ES-I3 (cell line): ENCODE results near the gene HOXB4.
A peak's percentile ranks its signal among the peaks of the same experiment; 100 is the strongest.

ENCODE experiments used
- H3K36me3 ChIP-seq: 2 replicates; pipeline ENCODE4 v1.6.1; 2013; ENCODE audit warnings: mild to moderate bottlenecking, low read length, control low read depth, moderate library complexity; ENCODE audit not compliant: insufficient read depth
- H3K4me1 ChIP-seq: 2 replicates; pipeline ENCODE4 v1.6.1; 2013; ENCODE audit warnings: mild to moderate bottlenecking, control low read depth, low read length; ENCODE audit not compliant: insufficient read depth
- H3K9ac ChIP-seq: 2 replicates; pipeline ENCODE4 v1.6.1; 2013; ENCODE audit warnings: low read depth, mild to moderate bottlenecking, low read length, moderate library complexity
- H3K9me3 ChIP-seq: 2 replicates; pipeline ENCODE4 v1.6.1; 2013; ENCODE audit warnings: mild to moderate bottlenecking, low read length, moderate library complexity; ENCODE audit not compliant: control insufficient read depth, insufficient read depth

The HOXB4 gene

DNA sequence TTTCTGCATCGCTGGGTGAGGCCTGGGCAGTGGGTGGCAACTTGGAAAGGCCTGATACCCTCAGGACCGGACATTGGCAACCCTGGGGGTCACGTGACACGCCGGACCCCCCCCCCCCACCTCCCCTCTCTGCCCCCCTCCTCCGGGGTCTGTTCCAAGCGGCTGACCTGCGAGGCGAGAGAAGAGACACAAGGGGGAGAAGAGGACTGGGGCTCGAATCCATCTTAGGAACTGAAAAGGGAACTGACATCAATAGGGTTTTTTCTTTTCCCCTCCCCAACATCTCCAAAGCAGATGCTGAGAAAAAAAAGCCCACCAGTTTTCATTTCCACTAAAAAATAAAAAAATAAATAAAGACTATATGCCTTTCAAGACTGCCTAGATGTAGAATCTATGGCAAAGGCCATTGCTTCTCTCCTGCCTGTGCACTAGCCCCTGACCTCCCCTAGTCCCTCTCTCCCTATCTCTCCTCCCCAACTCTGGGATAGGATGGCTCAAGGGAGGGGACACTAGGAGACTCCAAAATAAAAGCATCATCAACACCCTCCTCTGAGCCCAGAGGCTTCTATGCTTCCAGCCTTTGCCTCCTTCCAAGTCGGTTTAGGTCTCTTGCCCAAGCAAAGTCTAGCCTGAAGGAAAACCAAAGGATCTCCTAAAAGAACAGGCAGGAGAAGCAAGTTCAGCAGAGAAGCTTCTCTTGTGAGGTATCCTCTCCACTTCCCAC is 25.5 kb downstream of the HOXB4 start:
- Histone ChIP-seq H3K36me3 (no peaks in the 10 kb centered on the region), H3K9ac (peak overlapping the region; percentile 26; the same call in 1 of the 2 replicates), H3K9me3 (no peaks in the 10 kb centered on the region), H3K4me1 (peaks cover 40% of the 10 kb centered on the region)

DNA sequence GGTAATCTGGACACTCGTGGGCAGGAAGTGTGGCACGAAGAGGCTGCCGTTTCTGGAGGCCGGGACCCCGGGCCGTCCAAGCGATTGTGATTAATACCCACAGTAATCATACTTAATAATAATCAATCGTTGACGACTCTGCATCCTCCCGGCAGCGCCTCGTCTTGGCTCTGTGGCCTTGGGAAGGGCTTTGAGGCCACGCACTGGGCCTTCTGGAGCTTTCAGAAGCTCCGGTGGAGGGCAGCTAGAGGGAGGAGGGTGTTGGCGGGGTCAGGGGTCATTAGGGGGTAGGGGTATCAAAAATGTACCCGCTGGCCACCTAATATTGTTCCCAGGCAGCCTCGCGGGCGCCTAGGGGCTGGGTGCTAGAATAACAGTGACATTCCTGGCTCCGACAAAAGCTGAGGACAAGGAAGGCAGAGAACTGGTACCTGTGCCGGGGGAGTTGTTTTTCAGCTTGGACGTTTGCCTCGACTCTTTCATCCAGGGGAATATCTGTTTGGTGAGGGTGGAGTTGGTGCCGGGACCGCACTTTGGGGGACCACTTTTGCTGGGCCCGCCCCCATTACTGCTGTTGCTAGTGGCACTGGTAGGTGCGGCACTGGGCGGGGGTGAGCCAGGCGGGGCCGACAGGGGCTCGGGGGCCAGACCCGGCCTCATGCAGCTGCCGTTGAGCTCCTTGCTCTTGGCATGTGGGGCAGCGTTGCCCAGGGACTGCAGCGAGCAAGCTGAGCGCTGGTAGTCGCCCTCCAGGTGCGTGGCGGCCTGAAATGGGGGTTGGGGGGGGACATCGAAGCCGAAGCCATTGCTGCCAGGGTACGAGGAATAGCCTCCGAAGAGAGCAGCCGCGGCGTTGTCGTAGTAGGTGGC is 26.3 kb downstream of the HOXB4 start:
- Histone ChIP-seq H3K4me1 (peaks cover 48% of the 10 kb centered on the region), H3K36me3 (no peaks in the 10 kb centered on the region), H3K9me3 (no peaks in the 10 kb centered on the region), H3K9ac (peak overlapping the region; percentile 26; the same call in 1 of the 2 replicates)

DNA sequence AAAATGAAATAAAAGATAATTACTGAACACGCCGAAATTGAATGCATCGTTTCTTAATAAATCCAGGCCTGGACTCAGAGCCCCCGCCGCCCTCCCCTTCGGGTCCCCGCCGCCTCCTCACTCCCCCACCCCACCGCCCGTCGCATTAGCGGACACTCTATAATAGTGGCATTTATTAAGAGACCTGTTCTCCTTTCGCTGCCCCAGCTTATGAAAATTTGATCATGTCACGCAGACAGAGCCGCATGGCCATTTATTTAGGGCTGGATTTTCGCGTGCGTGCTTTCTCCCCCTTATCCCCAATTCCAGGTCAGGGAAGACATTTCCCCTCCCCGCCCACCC is 27.0 kb downstream of the HOXB4 start:
- Histone ChIP-seq H3K9ac (no peak overlapping the region), H3K36me3 (no peaks in the 10 kb centered on the region), H3K9me3 (no peaks in the 10 kb centered on the region), H3K4me1 (peaks cover 54% of the 10 kb centered on the region)

DNA sequence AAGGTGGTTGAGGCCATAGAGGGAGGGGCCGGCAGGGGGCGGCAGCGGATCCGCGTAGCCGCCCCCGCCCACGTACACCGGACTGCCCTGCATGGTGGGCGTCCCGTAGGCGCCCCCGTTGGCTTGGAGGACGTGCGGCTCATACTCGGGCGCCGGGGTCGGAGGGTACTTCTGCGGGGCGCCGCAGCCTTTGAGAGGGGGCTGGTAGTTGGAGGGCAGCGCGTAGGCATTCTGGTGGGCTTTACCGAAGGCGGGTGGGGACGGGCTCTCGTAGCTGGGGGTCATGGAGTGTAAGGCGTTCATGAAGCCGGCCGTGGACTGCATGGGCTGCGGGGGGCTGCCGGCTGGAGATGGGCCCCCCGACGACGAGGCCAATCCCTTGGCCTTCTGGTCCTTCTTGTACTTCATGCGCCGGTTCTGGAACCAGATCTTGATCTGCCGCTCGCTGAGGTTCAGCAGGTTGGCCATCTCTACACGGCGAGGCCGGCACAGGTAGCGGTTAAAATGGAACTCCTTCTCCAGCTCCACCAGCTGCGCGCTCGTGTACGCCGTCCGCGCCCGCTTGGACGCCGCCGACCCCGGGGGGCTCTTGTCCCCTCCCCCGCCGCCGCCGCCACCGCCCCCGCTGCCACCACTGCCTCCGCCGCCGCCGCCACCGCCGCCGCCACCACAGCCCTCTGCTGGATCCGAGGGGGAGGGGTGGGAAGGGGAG is 27.5 kb downstream of the HOXB4 start:
- Histone ChIP-seq H3K9me3 (no peaks in the 10 kb centered on the region), H3K9ac (peak overlapping the region; percentile 62; the same call in 1 of the 2 replicates), H3K36me3 (no peaks in the 10 kb centered on the region), H3K4me1 (peaks cover 55% of the 10 kb centered on the region)

DNA sequence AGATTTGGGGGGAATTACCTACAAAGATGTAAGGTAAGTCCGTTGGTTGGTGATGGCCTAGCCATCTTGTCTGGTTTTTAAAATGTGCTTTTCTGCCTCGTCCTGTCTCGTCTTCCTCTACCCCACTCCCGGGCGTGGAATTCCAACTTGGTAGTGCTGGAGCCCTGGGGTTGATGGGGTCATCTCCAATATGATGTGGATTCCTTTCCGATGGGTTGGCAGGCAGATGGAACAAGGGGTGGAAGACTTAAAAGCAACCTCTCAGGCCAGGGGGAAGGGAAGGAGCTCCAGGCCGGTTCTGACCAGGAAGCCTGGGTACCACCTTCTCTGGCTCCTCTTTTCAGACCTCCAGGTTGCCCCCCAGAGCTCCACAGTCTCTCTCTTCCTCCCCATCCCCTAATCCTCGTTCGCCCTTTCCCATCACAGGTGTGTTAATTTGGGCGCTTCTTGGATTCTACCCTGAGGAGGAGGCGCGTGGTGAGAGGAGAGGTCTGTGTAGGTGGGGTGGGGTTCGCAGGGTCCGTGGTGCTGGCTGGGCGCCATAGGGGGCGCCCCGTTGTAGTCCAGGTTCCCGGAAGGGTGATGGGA is 28.1 kb downstream of the HOXB4 start:
- Histone ChIP-seq H3K9ac (peak overlapping the region; percentile 62; the same call in 1 of the 2 replicates), H3K4me1 (peaks cover 62% of the 10 kb centered on the region)

DNA sequence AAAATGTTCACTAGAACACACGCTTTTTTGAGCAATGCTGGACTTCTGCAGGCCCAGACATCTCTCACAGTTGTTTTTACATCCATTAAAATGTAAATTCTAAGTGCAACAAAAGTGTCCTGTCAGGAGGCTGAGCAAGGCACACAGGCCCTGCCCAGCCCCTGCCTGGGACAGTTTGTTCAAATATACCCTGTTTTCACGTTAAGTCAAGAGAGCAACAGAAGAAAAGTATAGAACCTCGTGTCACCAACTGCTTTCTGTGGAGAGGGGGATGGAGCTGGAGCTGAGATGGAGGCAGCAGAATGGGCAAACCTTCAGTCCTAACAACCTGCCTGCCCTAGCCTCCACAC is 28.9 kb downstream of the HOXB4 start:
- Histone ChIP-seq H3K4me1 (peaks cover 61% of the 10 kb centered on the region), H3K9ac (no peak overlapping the region), H3K9me3 (no peaks in the 10 kb centered on the region), H3K36me3 (no peaks in the 10 kb centered on the region)

More for the DNA sequence above, 28.1 kb downstream of the HOXB4 start:
- Histone ChIP-seq H3K9me3 (no peaks in the 10 kb centered on the region), H3K36me3 (no peaks in the 10 kb centered on the region)

DNA sequence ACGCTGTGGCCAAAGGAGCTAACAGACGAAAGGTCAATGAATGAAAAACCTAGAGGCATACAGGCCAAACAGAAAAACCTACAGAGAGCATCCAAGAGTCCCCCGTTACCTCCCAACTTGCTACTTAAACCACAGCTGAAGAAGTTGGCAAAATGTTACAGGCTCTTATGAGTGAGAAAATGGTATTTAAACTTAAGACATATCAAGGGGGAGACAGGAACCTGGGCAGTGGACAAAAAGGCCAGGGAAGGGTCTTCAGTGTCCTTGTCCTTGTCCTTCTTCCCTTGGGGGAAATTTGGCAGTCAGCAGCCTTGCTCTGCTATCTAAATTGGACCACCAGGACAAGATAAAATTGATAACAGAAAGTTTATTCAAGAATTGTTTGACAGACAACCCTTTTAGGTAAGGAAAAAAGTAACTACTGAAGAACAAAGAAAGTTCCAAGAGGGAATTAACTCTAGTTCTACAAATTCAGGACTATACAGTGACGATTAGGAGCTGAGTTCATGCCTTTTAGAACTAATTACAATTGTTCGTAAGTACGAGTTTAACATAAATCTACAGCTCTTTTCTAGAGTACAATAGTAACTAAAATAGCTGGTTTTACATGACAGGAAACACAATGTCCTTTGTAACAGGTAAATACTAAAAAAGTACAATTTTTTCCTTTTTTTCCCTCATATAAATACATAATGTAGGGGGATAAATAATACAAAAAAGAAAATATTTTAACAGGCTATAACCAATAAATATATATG is 29.4 kb downstream of the HOXB4 start:
- Histone ChIP-seq H3K9me3 (no peaks in the 10 kb centered on the region), H3K4me1 (peaks cover 56% of the 10 kb centered on the region), H3K36me3 (no peaks in the 10 kb centered on the region), H3K9ac (peak overlapping the region; percentile 4; the same call in 1 of the 2 replicates)

DNA sequence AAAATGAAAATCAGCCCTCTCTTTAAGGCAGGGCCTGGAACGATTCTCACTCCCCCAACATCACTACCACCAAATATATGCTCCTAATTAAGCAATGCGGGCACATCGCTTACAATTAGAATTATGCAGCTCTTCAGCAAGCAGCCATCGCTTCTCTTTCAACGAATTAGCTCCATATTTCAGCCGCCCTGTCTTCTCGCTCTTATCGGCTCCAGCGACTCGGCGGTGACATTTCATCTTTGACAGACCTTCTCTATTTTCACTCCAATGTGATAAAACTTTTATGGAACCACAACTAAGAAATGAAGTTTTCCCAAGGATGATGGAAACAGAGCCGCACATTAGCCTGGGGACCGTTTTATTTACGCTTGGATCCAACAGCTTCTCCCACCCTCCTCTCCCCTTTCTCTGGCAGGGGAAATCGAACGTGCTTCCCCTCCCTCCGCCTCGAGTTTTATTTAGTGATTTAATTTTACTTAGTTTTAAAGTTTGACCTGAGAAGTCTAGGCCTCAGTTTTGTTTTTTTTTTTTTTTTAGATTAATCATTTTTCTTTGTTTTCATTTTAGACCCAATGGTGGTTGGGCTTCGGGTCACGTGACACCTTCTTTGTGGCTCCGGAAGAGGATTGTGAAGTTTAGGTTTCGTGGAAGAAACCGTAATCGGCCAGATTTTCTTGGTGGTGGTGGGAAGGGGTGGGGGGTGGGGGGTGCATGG is 30.2 kb downstream of the HOXB4 start:
- Histone ChIP-seq H3K9ac (peak overlapping the region; percentile 4; the same call in 1 of the 2 replicates), H3K9me3 (no peaks in the 10 kb centered on the region), H3K4me1 (peaks cover 51% of the 10 kb centered on the region), H3K36me3 (no peaks in the 10 kb centered on the region)

DNA sequence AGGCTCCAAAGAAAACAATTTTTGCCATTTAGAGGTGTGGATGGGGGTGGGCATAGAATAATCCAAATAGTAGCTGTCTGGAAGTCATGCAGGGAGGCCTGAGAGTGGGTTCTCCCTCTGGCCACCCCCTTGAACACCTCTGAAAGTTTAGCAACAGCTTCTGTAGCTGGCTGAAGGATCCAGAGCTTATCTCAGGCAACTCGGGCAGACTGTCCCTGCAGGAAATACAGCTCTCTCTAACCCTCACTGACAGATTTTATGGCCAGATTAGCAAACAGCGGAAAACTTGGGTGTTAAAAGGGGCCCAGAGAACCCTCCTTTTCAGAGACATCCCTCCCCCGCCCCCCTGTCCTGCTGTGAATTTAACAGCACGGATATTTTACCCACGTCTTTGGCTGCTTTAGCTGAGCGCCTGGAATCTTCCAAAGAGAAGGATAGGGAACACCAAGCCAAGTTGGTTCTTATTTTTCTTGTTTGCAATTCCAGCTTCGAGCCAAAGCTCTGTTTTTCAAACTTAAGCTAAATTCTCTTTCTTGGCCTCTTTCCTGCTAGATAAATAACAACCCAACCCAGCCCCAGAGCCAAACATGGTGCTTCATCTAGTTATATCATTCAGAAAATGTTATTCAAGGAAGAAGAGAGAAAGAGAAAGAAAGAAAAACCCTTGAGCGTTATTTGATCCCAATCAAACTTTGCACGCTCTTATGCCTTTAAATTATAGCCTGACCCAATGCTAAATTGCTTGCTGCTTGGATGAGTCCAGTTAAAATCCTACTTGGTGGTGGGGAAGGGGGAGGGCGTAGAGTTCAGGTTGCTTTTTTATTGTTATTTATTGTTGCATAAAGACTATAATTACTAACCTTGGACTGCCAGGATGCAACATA is 31.0 kb downstream of the HOXB4 start:
- Histone ChIP-seq H3K9me3 (no peaks in the 10 kb centered on the region), H3K9ac (peak overlapping the region; percentile 32; the same call in 1 of the 2 replicates), H3K36me3 (no peaks in the 10 kb centered on the region), H3K4me1 (peaks cover 49% of the 10 kb centered on the region)

DNA sequence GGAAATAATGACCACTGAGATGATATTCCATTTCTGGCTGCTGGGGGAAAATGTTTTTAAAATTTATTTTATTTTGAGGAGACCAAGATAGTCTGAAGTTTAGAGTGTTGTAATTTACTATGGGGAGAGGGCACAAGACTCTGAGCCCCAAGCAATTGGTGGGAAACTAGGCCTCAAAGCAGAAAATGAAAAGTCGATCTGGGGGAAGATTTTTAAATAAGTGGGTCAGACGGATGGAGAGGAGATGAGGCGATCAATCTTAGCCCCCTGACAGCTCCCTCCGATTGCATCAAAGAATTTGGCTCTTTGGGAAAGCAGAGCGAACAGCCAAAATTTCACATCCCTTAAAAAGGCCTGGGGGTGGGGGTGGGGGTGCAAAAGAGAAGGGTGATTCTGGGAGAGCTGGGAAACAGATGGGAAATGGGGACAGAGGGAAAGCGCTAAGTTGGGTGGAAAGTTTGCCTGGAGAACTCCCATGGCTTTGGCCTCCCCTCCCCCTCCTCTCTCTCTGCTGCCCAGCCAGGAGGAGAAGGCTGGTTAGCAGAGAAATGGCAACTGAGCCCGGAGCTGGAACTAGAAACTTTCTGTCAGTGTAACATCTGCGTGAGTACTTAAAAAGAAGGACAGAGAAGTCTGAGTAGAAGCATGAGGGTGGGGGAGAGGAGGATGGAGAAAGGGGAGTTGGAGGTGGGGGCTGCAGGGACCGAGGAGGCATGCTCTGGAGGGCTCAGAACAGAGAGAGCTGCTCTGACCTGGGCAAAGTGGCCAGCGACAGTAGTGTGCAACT is 31.8 kb downstream of the HOXB4 start:
- Histone ChIP-seq H3K4me1 (peaks cover 49% of the 10 kb centered on the region), H3K36me3 (no peaks in the 10 kb centered on the region), H3K9ac (peak overlapping the region; percentile 32; the same call in 1 of the 2 replicates), H3K9me3 (no peaks in the 10 kb centered on the region)

DNA sequence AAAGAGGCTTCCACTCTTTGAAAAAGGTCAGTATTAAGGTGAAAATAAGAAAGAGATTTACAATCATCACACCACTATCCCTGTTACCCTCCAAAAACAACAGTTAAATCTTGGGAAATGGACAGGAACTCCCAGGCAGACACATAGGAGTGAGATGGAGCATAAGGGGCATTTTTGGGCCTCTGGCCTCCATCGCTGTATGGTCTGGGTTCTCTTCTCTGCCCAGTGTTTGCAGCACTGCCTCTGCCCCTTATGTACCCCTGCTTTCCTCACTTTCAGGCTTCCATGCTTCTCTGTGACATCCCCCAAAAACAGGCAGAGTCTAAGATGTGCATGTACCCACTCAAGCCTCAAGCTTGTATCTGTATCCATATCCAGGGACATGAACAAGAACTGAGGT is 32.6 kb downstream of the HOXB4 start:
- Histone ChIP-seq H3K9ac (peak overlapping the region; percentile 63; the same call in 1 of the 2 replicates), H3K9me3 (no peaks in the 10 kb centered on the region), H3K36me3 (no peaks in the 10 kb centered on the region), H3K4me1 (peaks cover 49% of the 10 kb centered on the region)

DNA sequence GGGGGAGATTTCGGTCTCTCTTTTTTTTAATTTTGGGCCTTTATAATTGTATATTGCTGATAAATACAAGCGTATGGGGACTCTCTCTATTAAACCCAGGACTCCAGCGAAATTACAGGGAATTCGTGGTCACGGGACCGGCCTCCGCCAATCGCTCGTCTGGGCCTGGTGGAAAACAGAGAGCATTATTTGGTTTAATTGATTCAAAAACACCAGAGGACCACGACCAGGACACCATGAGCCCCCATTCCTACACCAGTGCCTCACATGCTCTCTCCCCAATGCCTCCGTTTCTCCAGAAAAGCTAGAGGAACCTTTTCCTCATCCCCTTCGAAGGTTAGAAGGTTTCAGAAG is 33.2 kb downstream of the HOXB4 start, which contains the start of gene HOXB2:
Gene HOXB2 (minus strand): TSS at position 88 of the 354 bp plus-strand sequence. CDS start 198 bp downstream, outside the sequence.
- peak within 1 kb of the TSS; percentile 63; the same call in 1 of the 2 replicates for H3K9ac ChIP-seq
- H3K36me3 ChIP-seq = no peaks in the 10 kb centered on the region
- peaks cover 51% of the 10 kb centered on the region for H3K4me1 ChIP-seq
- no peaks in the 10 kb centered on the region for H3K9me3 ChIP-seq
